Gastrocnemius medialis (tissue), 4 donors: Measurements from ENCODE around the gene NTN3. TPM values are rescaled to one million over a fixed set of nuclear protein-coding genes. Genes with fewer than 3 reads are reported as not detected.

Source experiments
- ATAC-seq, 2 donors: fragments of 150-250 bp; one replicate each; pipeline ENCODE4 v1.9.1; 2016
- DNase-seq, 2 donors: peaks; one replicate each; pipeline ENCODE4 v3.0.0-alpha.2; 2019
- H3K27ac ChIP-seq, 4 donors: fragments of 200-600 bp; sonication (generic); 1 replicate in 1 of 4; 2 replicates in 3 of 4; pipeline ENCODE4 v1.5.1; 2016 to 2018; ENCODE audit warnings: mild to moderate bottlenecking in 2 of 4, moderate library complexity in 1 of 4
- H3K27me3 ChIP-seq, 3 donors: fragments of 200-600 bp; sonication (generic) in 2 of 3; 1 replicate in 1 of 3; 2 replicates in 2 of 3; pipeline versions ENCODE4 v1.5.1 to v1.6.0; 2016 to 2019; ENCODE audit warnings: mild to moderate bottlenecking in 1 of 3, moderate library complexity in 1 of 3
- H3K36me3 ChIP-seq, 2 donors: fragments of 200-600 bp; sonication (generic) in 1 of 2; one replicate each; pipeline ENCODE4 v1.5.1; 2017 to 2018
- H3K4me1 ChIP-seq, 2 donors: fragments of 200-600 bp; sonication (generic) in 1 of 2; one replicate each; pipeline ENCODE4 v1.5.1; 2016 to 2017; ENCODE audit warnings: mild to moderate bottlenecking in 2 of 2
- H3K4me3 ChIP-seq, 4 donors: fragments of 200-600 bp; sonication (generic) in 3 of 4; 1 replicate in 1 of 4; 2 replicates in 3 of 4; pipeline ENCODE4 v1.5.1; 2016 to 2019; ENCODE audit warnings: mild to moderate bottlenecking in 2 of 4
- H3K9me3 ChIP-seq, 3 donors: fragments of 200-600 bp; sonication (generic) in 2 of 3; 1 replicate in 1 of 3; 2 replicates in 2 of 3; pipeline ENCODE4 v1.5.1; 2016 to 2019
- POLR2A ChIP-seq, 2 donors: fragments of 450-650 bp; IDR thresholded peaks; one replicate each; pipeline ENCODE4 v1.6.1; 2017; ENCODE audit warnings: antibody characterized with exemption in 2 of 2, mild to moderate bottlenecking in 2 of 2, moderate library complexity in 2 of 2
- in situ Hi-C, 4 donors: fragments of 200-750 bp; cut with MboI; loops; one replicate each; pipeline versions ENCODE4 v1.15.0 to v1.8.0; 2017; ENCODE audit warnings: low sequenced_read_pairs in 4 of 4
- intact Hi-C: fragments of 100-400 bp; cut with DNase I; formaldehyde crosslinking; loops from one replicate; pipeline ENCODE4 v1.15.1; 2023; ENCODE audit warnings: low total_unique reads
- total RNA-seq, 4 donors: library from RNA; depleted of rRNA; stranded (reverse); fragments of >200 nt; gene quantifications; one replicate each; pipeline versions ENCODE4 v1.1.0 to v1.2.3, GENCODE V29; 2016
- TF ChIP-seq, protein P1 (sequence below), 5 experiments: fragments of 450-650 bp in 3 of 5; fragments of 200-600 bp in 2 of 5; sonication (generic) in 2 of 5; IDR thresholded peaks in 4 of 5; conservative IDR thresholded peaks in 1 of 5; 1 replicate in 4 of 5; 2 replicates in 1 of 5; pipeline ENCODE4 v1.5.1; 2016 to 2019; ENCODE audit warnings: antibody characterized with exemption in 5 of 5, mild to moderate bottlenecking in 3 of 5, moderate library complexity in 3 of 5

Gene NTN3
- total RNA-seq, 4 donors from 2014 or later, result not detected

DNA sequence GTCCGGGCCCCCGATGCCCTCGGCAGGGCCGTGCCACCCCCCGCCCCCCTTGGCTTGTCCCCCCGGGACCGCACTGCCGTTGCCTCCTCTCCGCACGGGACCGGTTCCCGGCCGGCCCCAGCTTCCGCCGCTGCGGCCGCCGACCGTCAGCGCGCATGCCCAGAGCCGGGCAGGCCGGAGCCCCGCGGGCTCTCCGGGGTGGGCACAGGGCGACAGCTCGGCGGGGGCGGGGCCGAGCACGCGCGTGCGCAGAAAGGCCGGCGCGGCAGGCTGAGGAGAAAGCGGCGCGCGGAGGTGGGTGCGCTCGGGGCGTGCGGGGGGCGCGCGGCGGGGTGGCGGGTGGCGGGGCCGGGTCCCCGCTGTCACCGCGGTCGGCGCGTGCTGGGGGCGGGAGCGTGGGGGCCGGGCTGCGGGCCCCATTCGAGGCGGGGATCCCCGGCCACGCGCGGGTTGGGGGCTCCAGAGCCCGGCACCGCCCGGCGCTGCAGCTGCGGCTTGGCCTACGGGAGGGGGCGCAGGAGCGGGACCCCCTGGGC is 3.8 kb downstream of the NTN3 start, which contains the start of gene TBC1D24:
TSS of gene TBC1D24 (plus strand) at position 251 of the 536 bp plus-strand sequence. CDS start 21,022 bp downstream, outside the sequence.
- Histone ChIP-seq H3K4me3 (peak within 1 kb of the TSS; percentile 66 to 87 (median 72)), H3K27ac (peak within 1 kb of the TSS; percentile 81 to 91 (median 86)), H3K4me1 (peaks cover 14 to 24% of the 10 kb centered on the region in 2 donors), H3K9me3 (no peaks in the 10 kb centered on the region), H3K36me3 (no peaks in the 10 kb centered on the region), H3K27me3 (peaks cover 30 to 32% (median 31%) of the 10 kb centered on the region in 3 donors)
- TF ChIP-seq, protein P1, sequence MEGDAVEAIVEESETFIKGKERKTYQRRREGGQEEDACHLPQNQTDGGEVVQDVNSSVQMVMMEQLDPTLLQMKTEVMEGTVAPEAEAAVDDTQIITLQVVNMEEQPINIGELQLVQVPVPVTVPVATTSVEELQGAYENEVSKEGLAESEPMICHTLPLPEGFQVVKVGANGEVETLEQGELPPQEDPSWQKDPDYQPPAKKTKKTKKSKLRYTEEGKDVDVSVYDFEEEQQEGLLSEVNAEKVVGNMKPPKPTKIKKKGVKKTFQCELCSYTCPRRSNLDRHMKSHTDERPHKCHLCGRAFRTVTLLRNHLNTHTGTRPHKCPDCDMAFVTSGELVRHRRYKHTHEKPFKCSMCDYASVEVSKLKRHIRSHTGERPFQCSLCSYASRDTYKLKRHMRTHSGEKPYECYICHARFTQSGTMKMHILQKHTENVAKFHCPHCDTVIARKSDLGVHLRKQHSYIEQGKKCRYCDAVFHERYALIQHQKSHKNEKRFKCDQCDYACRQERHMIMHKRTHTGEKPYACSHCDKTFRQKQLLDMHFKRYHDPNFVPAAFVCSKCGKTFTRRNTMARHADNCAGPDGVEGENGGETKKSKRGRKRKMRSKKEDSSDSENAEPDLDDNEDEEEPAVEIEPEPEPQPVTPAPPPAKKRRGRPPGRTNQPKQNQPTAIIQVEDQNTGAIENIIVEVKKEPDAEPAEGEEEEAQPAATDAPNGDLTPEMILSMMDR (IDR thresholded peaks at IDR 0.05 in 4 of 5, conservative IDR thresholded peaks at IDR 0.05 in 1 of 5), result no peak
- peak; percentile 84 to 91 for TF ChIP-seq POLR2A (IDR thresholded peaks at IDR 0.05)
- in situ Hi-C loops (loop anchor here in 1 of 4 donors (25.0 kb wide), 1 partner anchor 138 kb away; the partner anchor contains the start of gene ABCA3), intact Hi-C loops (loop anchor here (1.0 kb wide), 1 partner anchor 26 kb away; no protein-coding TSS in a partner anchor)
- DNase-seq (peak; percentile 63 to 84), ATAC-seq (peak; percentile 83 to 90)

DNA sequence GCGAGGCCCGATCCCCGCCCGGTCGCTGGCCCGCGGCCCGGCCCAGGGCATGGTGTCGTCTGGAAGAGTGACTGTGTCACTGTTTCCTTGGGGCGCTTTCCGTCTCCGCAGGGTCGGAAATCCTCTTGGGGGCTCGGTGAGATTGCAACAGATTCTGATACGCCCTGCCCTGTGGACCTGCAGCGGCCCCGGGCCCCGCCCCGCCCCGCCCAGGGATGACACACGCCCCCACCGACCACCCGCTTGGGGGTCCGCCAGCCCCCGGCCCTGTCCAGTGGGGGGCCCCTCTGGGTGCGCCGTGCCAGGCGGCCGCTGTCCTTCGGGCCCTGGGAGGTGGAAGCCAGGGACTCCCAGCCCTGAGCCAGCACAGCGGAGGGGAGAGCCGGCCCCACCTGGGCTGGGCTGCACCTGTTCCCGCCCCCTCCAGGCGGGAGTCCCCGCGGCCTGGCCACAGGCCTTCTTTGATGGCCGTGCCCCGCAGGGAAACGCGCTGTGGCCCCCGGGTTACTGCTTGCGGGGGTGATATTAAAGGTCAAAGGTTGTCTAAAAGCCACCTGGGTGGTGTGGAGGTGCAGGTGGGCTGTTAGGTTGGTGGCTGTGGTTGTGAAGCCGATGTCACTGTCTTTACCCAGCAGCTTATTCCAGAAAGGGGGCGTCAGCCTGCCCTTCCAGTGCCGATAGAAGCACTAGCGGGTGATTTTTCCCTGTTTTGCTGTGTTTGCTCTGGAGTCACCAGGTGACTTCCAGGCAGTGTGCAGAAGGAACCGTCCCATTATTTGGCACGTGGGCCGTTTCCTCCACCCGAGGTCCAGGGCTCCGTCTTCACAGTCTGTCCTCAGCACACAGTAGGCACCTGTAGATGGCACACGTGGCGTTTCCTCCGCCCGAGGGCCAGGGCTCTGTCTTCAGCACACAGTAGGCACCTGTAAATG is 4.6 kb downstream of the NTN3 start:
- H3K27ac ChIP-seq, result peak overlapping the region in 3 of 4 donors; percentile 36 to 91 (median 81)

DNA sequence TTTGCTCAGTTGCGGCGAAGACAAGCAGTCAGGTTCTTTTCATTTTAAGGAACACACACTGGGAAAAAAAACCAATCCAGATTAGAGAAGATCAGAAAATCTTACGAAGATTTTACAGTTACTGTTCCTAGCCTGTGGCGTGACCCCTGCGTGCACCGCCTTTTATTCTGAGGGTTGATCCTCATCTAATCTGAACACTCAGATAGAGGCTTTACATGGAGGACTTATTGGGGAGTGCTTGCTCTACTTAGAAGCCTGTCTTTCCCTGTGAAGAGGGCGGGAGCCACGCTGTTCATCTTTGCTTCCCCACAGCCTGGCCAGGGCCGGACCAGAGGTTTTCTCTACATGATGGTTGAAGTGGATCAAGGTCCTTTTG is 5.2 kb downstream of the NTN3 start:
- Histone ChIP-seq H3K4me1 (peaks cover 13 to 14% of the 10 kb centered on the region in 2 donors), H3K27me3 (peaks cover 18 to 21% (median 20%) of the 10 kb centered on the region in 3 donors), H3K36me3 (no peaks in the 10 kb centered on the region), H3K27ac (no peak overlapping the region), H3K9me3 (no peaks in the 10 kb centered on the region), H3K4me3 (no peak overlapping the region)
- DNase-seq, result no peak
- TF ChIP-seq, protein P1 (IDR thresholded peaks at IDR 0.05 in 4 of 5, conservative IDR thresholded peaks at IDR 0.05 in 1 of 5), result no peak
- TF ChIP-seq POLR2A (IDR thresholded peaks at IDR 0.05), result no peak
- intact Hi-C loops (no loop called here), in situ Hi-C loops (loop anchor here in 1 of 4 donors (25.0 kb wide), 1 partner anchor 139 kb away; the partner anchor contains the start of gene ABCA3)
- ATAC-seq, result no peak

More for the DNA sequence above, 4.6 kb downstream of the NTN3 start:
- no peaks in the 10 kb centered on the region for H3K9me3 ChIP-seq
- no peaks in the 10 kb centered on the region for H3K36me3 ChIP-seq
- intact Hi-C loops, result no loop called here
- ATAC-seq (peak; percentile 9 to 18), DNase-seq (no peak)
- TF ChIP-seq POLR2A (IDR thresholded peaks at IDR 0.05), result no peak
- TF ChIP-seq, protein P1 (IDR thresholded peaks at IDR 0.05 in 4 of 5, conservative IDR thresholded peaks at IDR 0.05 in 1 of 5), result no peak
- H3K4me1 ChIP-seq, result peaks cover 14 to 18% of the 10 kb centered on the region in 2 donors
- H3K4me3 ChIP-seq, result peak overlapping the region; percentile 61 to 87 (median 72)
- H3K27me3 ChIP-seq, result peaks cover 23 to 25% (median 24%) of the 10 kb centered on the region in 3 donors
- in situ Hi-C loops, result loop anchor here in 1 of 4 donors (25.0 kb wide), 1 partner anchor 138 kb away; the partner anchor contains the start of gene ABCA3

- Histone ChIP-seq H3K36me3 (no peaks in the 10 kb centered on the region), H3K27me3 (peaks cover 14 to 18% (median 17%) of the 10 kb centered on the region in 3 donors), H3K4me1 (peaks cover 10 to 12% of the 10 kb centered on the region in 2 donors), H3K4me3 (no peak overlapping the region), H3K9me3 (no peaks in the 10 kb centered on the region), H3K27ac (no peak overlapping the region)
- DNase-seq, result no peak
- intact Hi-C loops (no loop called here), in situ Hi-C loops (loop anchor here in 1 of 4 donors (25.0 kb wide), 1 partner anchor 139 kb away; the partner anchor contains the start of gene ABCA3)
- TF ChIP-seq POLR2A (IDR thresholded peaks at IDR 0.05), result no peak
- TF ChIP-seq, protein P1 (IDR thresholded peaks at IDR 0.05 in 4 of 5, conservative IDR thresholded peaks at IDR 0.05 in 1 of 5), result no peak
- no peak for ATAC-seq
Observed at GRCh38 chr16:2476741-2477140, 5.6 kb downstream of the NTN3 start.
